GM12873 (cell line): ENCODE results near the gene TOMM20L.

ENCODE experiments used
- CTCF ChIP-seq: IDR thresholded peaks from 2 replicates; pipeline ENCODE4 v1.5.1; 2012; ENCODE audit warnings: low read depth, mild to moderate bottlenecking, moderate library complexity, low read length, control low read depth; ENCODE audit not compliant: insufficient read depth; ENCODE audit errors: missing control alignments

Gene TOMM20L

DNA sequence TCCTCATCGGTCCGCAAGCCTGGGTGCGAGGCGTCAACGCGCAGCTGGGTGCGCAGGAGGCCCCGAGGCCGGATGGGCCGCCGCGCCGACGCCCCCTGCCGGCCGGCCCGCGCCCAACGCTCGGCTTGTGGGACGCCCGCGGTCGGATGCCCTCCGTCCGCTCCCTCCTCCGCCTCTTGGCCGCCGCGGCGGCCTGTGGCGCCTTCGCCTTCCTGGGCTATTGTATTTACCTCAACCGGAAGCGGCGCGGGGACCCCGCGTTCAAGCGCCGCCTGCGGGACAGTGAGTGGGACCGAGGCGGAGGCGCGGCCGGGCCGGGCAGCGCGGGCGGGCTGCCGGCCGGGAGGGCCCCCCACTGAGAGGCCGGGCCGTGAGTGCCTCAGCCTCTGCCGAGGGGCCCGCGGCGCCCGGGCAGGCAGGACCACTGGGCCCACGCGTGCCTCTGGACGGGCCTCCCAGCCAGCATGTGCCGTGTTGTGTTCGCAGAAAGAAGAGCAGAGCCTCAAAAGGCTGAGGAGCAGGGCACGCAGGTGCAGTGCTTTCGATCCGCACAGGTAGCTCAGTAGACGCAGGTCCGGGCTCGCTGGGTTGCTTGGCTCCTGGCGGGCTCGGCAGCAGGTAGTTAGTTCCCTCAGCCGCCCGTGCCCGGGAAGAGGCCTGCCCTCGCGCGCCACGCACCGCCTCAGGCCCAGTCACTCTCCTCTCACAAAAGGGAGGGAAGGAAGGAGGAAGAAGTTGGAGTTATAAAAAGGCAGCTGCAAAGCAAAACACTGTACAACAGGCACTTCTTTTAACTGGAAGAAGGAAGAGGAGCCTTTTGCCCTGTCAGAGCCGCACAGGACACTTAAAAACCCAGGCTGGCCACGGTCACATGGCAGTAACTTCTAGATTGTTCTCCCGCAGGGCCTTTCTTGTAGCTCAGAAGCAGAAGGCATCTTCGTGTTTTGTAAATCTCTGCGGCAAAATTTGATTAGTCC is at the start of gene TOMM20L:
Gene TOMM20L (plus strand): TSS at position 119 of the 977 bp plus-strand sequence. CDS start 28 bp downstream, at position 147.
- peak; percentile 80 for TF ChIP-seq CTCF

- no peak for TF ChIP-seq CTCF
Measured at GRCh38 chr14:58353516-58354299, 42.0 kb upstream of the TOMM20L start.

GRCh38 chr14:58354808-58355207 is 40.9 kb upstream of the TOMM20L start:
- TF ChIP-seq CTCF = no peak

GRCh38 chr14:58356268-58356667 is 39.5 kb upstream of the TOMM20L start:
- no peak for TF ChIP-seq CTCF

DNA sequence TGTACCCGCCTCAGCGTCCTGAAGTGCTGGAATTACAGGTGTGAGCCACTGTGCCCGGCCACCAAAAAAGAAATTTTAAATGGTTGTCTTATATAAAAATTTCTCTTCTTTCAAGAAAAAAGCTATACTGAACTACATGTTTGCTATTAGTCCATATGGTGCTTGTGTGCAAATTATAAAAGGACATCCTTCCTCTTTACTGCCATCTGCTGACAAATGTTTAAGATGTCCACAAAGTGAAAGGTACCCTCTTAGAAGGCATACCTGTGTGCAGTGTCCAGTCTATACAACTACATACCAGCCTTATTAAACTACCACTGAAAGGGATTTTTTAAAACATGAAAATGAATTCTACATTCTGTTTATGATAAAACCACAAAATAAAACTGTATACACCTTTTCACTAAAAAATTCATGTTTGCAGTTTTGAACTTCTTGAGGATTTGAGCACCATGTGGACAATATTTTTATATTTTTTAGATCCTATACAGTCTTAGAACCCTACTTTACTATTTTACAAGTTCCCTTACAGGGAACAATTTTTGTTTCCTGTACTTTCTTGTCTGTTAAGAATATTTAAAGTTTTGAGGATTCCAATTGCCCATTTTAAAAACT is 32.8 kb upstream of the TOMM20L start:
- peak; percentile 36 for TF ChIP-seq CTCF

DNA sequence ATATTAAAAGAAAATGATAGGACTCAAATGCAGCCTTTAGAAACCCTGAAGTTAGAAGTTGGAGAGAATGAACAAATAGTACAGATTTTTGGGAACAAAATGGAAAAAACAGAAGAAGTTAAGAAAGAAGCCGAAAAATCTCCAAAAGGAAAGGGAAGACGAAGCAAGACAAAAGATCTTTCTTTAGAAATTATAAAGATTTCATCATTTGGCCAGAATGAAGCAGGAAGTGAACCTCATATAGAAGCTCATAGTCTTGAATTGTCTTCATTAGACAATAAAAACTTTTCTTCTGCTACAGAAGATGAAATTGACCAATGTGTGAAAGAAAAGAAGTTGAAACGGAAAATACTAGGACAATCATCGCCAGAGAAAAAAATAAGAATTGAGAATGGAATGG is 31.4 kb upstream of the TOMM20L start:
- TF ChIP-seq CTCF = no peak
